Measurements from ENCODE around the gene CD27. TPM values are rescaled to one million over a fixed set of nuclear protein-coding genes. Genes with fewer than 3 reads are reported as not detected.

CD27 gene
- total and polyA plus RNA-seq, 2 of the 13 experiments (the other 11 are each of a cell fraction or from before 2014, with no cell fraction given) = 0.12 TPM; not detected in 1

- Histone ChIP-seq H4K20me1 (ENCODE audit: insufficient read depth, low read length) (no peaks in the 10 kb centered on the region), H3K27ac (ENCODE audit: extremely low read length, insufficient read depth, low read length) (no peak overlapping the region), H3K27me3 (ENCODE audit: control insufficient read depth in 1 of 2, insufficient read depth in 2 of 2, low read length in 2 of 2) (no peaks in the 10 kb centered on the region), H3K4me1 (ENCODE audit: insufficient read depth, low read length) (0 out of 2 replicates have a peak, but pooled peaks cover 3% of the 10 kb centered on the region), H3K4me2 (ENCODE audit: low read depth, low read length) (no peak overlapping the region), H3K4me3 (replicated peaks in 1 of 3; ENCODE audit: insufficient read depth in 1 of 3, low read depth in 2 of 3, low read length in 3 of 3) (no peak overlapping the region), H3K9ac (ENCODE audit: insufficient read depth, low read depth, low read length) (no peak overlapping the region), H2AFZ (ENCODE audit: low read length) (no peak overlapping the region), H3K79me2 (ENCODE audit: insufficient read depth, low read length) (no peaks in the 10 kb centered on the region), H3K36me3 (replicated peaks in 1 of 2; ENCODE audit: control insufficient read depth in 1 of 2, insufficient read depth in 2 of 2, low read length in 2 of 2) (peaks cover 14 to 48% of the 10 kb centered on the region in 2 experiments), H3K9me3 (ENCODE audit: low read length) (no peaks in the 10 kb centered on the region)
- TF ChIP-seq, protein P1, sequence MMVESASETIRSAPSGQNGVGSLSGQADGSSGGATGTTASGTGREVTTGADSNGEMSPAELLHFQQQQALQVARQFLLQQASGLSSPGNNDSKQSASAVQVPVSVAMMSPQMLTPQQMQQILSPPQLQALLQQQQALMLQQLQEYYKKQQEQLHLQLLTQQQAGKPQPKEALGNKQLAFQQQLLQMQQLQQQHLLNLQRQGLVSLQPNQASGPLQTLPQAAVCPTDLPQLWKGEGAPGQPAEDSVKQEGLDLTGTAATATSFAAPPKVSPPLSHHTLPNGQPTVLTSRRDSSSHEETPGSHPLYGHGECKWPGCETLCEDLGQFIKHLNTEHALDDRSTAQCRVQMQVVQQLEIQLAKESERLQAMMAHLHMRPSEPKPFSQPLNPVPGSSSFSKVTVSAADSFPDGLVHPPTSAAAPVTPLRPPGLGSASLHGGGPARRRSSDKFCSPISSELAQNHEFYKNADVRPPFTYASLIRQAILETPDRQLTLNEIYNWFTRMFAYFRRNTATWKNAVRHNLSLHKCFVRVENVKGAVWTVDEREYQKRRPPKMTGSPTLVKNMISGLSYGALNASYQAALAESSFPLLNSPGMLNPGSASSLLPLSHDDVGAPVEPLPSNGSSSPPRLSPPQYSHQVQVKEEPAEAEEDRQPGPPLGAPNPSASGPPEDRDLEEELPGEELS (CRISPR knock-in tag; IDR thresholded peaks at IDR 0.05) = no peak
- TF ChIP-seq FOXK1 (CRISPR knock-in tag; IDR thresholded peaks at IDR 0.05; ENCODE audit: borderline replicate concordance, low read depth) = no peak
- DNase-seq (ENCODE audit: low spot score) (no peak), ATAC-seq (no peak), FAIRE-seq (no peak)
- BruUV-seq (replicated peaks) = no TSS peak
- ChIA-PET CTCF (ENCODE audit: low intra/inter-chr PET ratio, low total read pairs) (no interaction called here), POLR2A (interaction anchor here (0.8 to 1.9 kb wide), 3 partner anchors 12 to 96 kb away, joined by 3 to 12 read pairs (median 4); partner anchors contain the start of gene VAMP1)
- WGBS (ENCODE audit: low lambda C conversion rate) = 91% methylated on average over 2 of the region's 2 CpGs
- intact Hi-C loops (cut with micrococcal nuclease; ENCODE audit: unreplicated experiment) (no loop called here), in situ Hi-C loops (cut with HindIII; ENCODE audit: extremely low pct_ligation_motif_present, low pct_unique_long_range_greater_than_20kb) (loop anchor here (25.0 kb wide), 1 partner anchor 397 kb away; no protein-coding TSS in a partner anchor)
Measured at GRCh38 chr12:6459004-6459337, 14.2 kb downstream of the CD27 start.

- Histone ChIP-seq H3K4me3 (replicated peaks in 1 of 3; ENCODE audit: insufficient read depth in 1 of 3, low read depth in 2 of 3, low read length in 3 of 3) (no peak overlapping the region), H2AFZ (ENCODE audit: low read length) (no peak overlapping the region), H3K9me3 (ENCODE audit: low read length) (no peaks in the 10 kb centered on the region), H4K20me1 (ENCODE audit: insufficient read depth, low read length) (no peaks in the 10 kb centered on the region), H3K9ac (ENCODE audit: insufficient read depth, low read depth, low read length) (no peak overlapping the region), H3K27ac (ENCODE audit: extremely low read length, insufficient read depth, low read length) (no peak overlapping the region), H3K79me2 (ENCODE audit: insufficient read depth, low read length) (no peaks in the 10 kb centered on the region), H3K4me1 (ENCODE audit: insufficient read depth, low read length) (0 out of 2 replicates have a peak, but pooled peaks cover 5% of the 10 kb centered on the region), H3K36me3 (replicated peaks in 1 of 2; ENCODE audit: control insufficient read depth in 1 of 2, insufficient read depth in 2 of 2, low read length in 2 of 2) (peaks cover 20 to 54% of the 10 kb centered on the region in 2 experiments), H3K4me2 (ENCODE audit: low read depth, low read length) (no peak overlapping the region), H3K27me3 (ENCODE audit: control insufficient read depth in 1 of 2, insufficient read depth in 2 of 2, low read length in 2 of 2) (no peaks in the 10 kb centered on the region)
- in situ Hi-C loops (cut with HindIII; ENCODE audit: extremely low pct_ligation_motif_present, low pct_unique_long_range_greater_than_20kb) = loop anchor here (5.0 to 25.0 kb wide), 2 partner anchors 39 to 399 kb away; no protein-coding TSS in a partner anchor
- CTCF ChIA-PET (ENCODE audit: low intra/inter-chr PET ratio, low total read pairs) = no interaction called here
- intact Hi-C loops (cut with micrococcal nuclease; ENCODE audit: unreplicated experiment) = loop anchor here (10.0 kb wide), 1 partner anchor 126 kb away; no protein-coding TSS in a partner anchor
- WGBS (ENCODE audit: low lambda C conversion rate) = 97% methylated on average over 5 of the region's 10 CpGs
- POLR2A ChIA-PET = interaction anchor here (1.1 to 2.9 kb wide), 3 partner anchors 9 to 73 kb away, joined by 3 to 12 read pairs (median 9); partner anchors contain the start of genes TAPBPL and VAMP1
- DNase-seq (ENCODE audit: low spot score) = no peak
- no TSS peak for BruUV-seq (replicated peaks)
- no peak for FAIRE-seq
- TF ChIP-seq ZXDC (CRISPR knock-in tag; IDR thresholded peaks at IDR 0.05) = no peak
- TF ChIP-seq ZNF790 (CRISPR knock-in tag; IDR thresholded peaks at IDR 0.05; ENCODE audit: borderline replicate concordance) = no peak
- no peak for TF ChIP-seq ONECUT2 (CRISPR knock-in tag; IDR thresholded peaks at IDR 0.05)
- no peak for ATAC-seq
Measured at GRCh38 chr12:6460751-6461371, 16.1 kb downstream of the CD27 start.
